ENCODE data around the gene GORASP1. TPM values are rescaled to one million over a fixed set of nuclear protein-coding genes. Genes with fewer than 3 reads are reported as not detected.

GORASP1 gene
- total RNA-seq = 55.8 TPM

GRCh38 chr3:39107388-39108199 lies at the start of gene GORASP1, which contains the start of gene TTC21A:
GORASP1 (minus strand) TSS chr3:39107627; CDS start chr3:39107541, 86 bp downstream.
TTC21A (plus strand) TSS chr3:39107680; CDS start chr3:39107838, 158 bp downstream.
- intact Hi-C loops (cut with DNase I) = no loop called here
- peak; percentile 92 for DNase-seq (ENCODE audit: low spot score)
- ATAC-seq = peak; percentile 95

GRCh38 chr3:39156421-39156820 lies 49.0 kb upstream of the GORASP1 start:
- intact Hi-C loops (cut with DNase I) = no loop called here
- DNase-seq (ENCODE audit: low spot score) = no peak
- ATAC-seq = no peak

- intact Hi-C loops (cut with DNase I) = no loop called here
- DNase-seq (ENCODE audit: low spot score) (no peak), ATAC-seq (no peak)
Observed at GRCh38 chr3:39154280-39155021, 47.0 kb upstream of the GORASP1 start.

- ATAC-seq (no peak), DNase-seq (ENCODE audit: low spot score) (no peak)
- intact Hi-C loops (cut with DNase I) = no loop called here
Observed at GRCh38 chr3:39153977-39154279, 46.5 kb upstream of the GORASP1 start.

- DNase-seq (ENCODE audit: low spot score) = peak; percentile 90
- intact Hi-C loops (cut with DNase I) = no loop called here
- ATAC-seq = peak; percentile 52
Observed at GRCh38 chr3:39150803-39151631, 43.6 kb upstream of the GORASP1 start.

GRCh38 chr3:39150148-39150802 lies 42.8 kb upstream of the GORASP1 start:
- intact Hi-C loops (cut with DNase I) = no loop called here
- DNase-seq (ENCODE audit: low spot score) (no peak), ATAC-seq (no peak)

GRCh38 chr3:39149498-39150147 lies 42.2 kb upstream of the GORASP1 start:
- intact Hi-C loops (cut with DNase I) = no loop called here
- DNase-seq (ENCODE audit: low spot score) (no peak), ATAC-seq (no peak)

GRCh38 chr3:39149059-39149455 lies 41.6 kb upstream of the GORASP1 start:
- ATAC-seq = no peak
- intact Hi-C loops (cut with DNase I) = no loop called here
- no peak for DNase-seq (ENCODE audit: low spot score)

- ATAC-seq = no peak
- no peak for DNase-seq (ENCODE audit: low spot score)
- intact Hi-C loops (cut with DNase I) = no loop called here
Observed at GRCh38 chr3:39148435-39149058, 41.1 kb upstream of the GORASP1 start.

GRCh38 chr3:39147711-39148434 lies 40.4 kb upstream of the GORASP1 start:
- DNase-seq (ENCODE audit: low spot score) = no peak
- no peak for ATAC-seq
- intact Hi-C loops (cut with DNase I) = no loop called here

GRCh38 chr3:39146611-39147591 lies 39.5 kb upstream of the GORASP1 start:
- ATAC-seq (peak; percentile 52), DNase-seq (ENCODE audit: low spot score) (peak; percentile 84)
- intact Hi-C loops (cut with DNase I) = no loop called here

- intact Hi-C loops (cut with DNase I) = no loop called here
- ATAC-seq (no peak), DNase-seq (ENCODE audit: low spot score) (no peak)
Observed at GRCh38 chr3:39146083-39146501, 38.7 kb upstream of the GORASP1 start.

- intact Hi-C loops (cut with DNase I) = no loop called here
Observed at GRCh38 chr3:39144748-39145380, 37.4 kb upstream of the GORASP1 start.

GRCh38 chr3:39144095-39144747 lies 36.8 kb upstream of the GORASP1 start:
- intact Hi-C loops (cut with DNase I) = no loop called here
- ATAC-seq (no peak), DNase-seq (ENCODE audit: low spot score) (peak; percentile 62)

More at GRCh38 chr3:39144748-39145380, 37.4 kb upstream of the GORASP1 start:
- peak; percentile 60 for DNase-seq (ENCODE audit: low spot score)
- ATAC-seq = no peak

Measured in sciatic nerve (tissue), 2 donors.